RWPE1 (cell line): ENCODE data around the gene ACP7.
A peak's percentile ranks its signal among the peaks of the same experiment; 100 is the strongest.

ENCODE experiments used
- CTCF ChIA-PET: fragments of 350-600 bp; sonication (Branson Sonifier 250); formaldehyde crosslinking; extraction: SDS; loops from one replicate; lab custom pipeline; 2021; lab: Yijun Ruan, JAX
- POLR2A ChIA-PET: fragments of 400-600 bp; formaldehyde crosslinking; extraction: SDS; loops from one replicate; lab custom pipeline; 2020; ENCODE audit warnings: antibody characterized with exemption; ENCODE audit not compliant: low non-redundant PET; lab: Yijun Ruan, JAX
- DNase-seq: peaks from one replicate; pipeline ENCODE4 v3.0.0; 2012; ENCODE audit warnings: low spot score
- H3K27ac ChIP-seq: fragments of 450-650 bp; 2 replicates; pipeline ENCODE4 v1.5.1; 2017
- CTCF ChIP-seq: fragments of 450-650 bp; conservative IDR thresholded peaks from 2 replicates; pipeline ENCODE4 v1.5.1; 2017; ENCODE audit warnings: low read depth, mild to moderate bottlenecking

The ACP7 gene

DNA sequence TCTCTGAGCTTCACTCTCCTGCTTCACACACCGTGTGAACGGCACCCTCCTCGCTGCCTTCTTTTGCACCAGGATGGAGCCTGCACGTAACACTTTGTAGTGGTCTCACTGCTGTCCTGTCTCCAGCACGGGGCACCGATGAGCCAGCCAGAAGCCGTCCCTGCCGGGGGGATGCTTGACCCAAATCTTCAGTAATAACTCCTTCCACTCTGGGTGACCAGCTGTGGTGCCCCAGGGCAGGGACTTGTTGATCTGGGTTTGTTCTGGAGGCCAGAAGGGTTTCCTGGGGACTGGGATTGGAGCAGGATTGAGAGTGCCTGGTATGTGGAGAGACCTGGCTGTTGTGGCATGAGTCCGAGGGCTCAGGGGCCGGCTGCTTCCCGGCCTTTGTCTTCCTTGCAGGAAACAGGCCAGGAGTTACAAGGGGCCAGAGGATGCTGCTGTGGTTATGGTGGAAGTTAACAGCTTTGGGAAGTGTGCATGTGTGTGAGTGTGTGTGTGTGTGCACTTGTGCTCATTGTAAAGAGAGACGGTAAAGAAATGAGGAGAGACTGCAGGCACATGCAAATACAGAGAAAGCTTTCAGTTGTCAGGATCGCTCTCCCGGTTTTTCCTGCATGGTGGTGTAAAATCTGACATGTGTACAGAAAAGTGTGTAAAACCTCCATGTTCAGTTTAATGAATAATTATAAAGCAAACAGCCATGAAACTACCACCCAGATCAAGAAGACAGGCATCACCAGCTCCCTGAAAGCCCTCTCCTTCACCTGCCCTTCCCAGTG, 60.3 kb downstream of the ACP7 start:
- DNase-seq = no peak
- peak overlapping the region; percentile 34 for H3K27ac ChIP-seq
- no peak for TF ChIP-seq CTCF
- ChIA-PET POLR2A (no interaction called here), CTCF (no interaction called here)

GRCh38 chr19:39145180-39145953, 61.2 kb downstream of the ACP7 start:
- POLR2A ChIA-PET = no interaction called here
- H3K27ac ChIP-seq = no peak overlapping the region
- CTCF ChIA-PET = interaction anchor here (0.6 kb wide), 1 partner anchor 156 kb away, joined by 3 read pairs; no protein-coding TSS in a partner anchor
- no peak for DNase-seq
- TF ChIP-seq CTCF = no peak

DNA sequence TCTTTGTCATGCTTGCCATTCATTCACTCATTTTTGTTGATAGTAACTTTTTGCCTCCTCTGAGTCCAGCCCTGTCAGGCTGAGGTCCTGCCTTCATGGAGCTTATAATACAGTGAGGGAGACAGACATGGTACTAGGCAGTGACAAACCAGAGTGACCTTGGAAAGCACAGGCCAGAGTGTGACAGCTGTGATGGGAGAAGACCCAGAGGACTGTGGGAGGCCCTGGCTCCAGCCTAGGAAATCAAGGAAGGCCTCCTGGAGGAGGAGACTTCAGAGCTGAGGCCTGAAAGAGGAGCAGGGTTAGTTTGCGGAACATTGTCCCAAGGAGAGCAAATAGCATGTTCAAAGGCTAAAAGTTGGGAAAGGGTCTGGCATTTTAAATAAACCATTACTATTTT, 61.9 kb downstream of the ACP7 start:
- CTCF ChIA-PET = interaction anchor here (1.0 kb wide), 1 partner anchor 24 kb away, joined by 4 read pairs; no protein-coding TSS in a partner anchor
- no peak for TF ChIP-seq CTCF
- H3K27ac ChIP-seq = no peak overlapping the region
- no peak for DNase-seq
- POLR2A ChIA-PET = no interaction called here

DNA sequence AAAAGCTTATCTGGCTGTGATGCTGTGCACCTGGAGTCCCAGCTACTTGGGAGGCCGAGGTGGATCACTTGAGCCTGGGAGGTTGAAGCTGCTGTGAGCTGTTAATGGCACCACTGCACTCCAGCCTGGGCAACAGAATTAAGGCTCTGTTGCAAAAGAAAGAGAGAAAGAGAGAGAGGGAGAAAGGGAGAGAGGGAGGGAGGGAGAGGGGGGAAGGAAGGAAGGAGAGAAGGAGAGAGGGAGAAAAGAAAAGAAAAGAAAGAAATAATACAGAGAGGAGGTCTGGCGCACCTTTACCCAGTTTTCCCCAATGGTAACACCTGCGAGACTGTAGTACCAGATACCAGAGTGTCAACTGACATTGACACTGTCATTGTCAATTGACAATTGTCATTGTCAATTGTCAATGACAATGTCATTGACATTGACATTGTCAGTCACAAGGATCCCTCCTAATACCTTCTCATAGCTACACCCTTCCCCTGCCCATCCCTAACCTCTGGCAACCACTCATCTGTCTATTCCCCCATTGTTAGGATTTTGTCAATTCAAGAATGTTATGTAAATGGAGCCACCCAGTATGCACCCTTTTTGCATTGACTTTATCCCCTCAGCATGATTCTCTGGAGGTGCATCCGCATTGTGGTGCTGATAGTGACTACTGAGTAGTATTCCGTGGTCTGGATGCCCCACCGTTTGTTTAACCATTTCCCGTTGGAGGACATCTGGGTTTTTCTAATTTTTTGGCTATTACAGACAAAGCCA, 62.7 kb downstream of the ACP7 start:
- ChIA-PET CTCF (interaction anchor here (1.0 kb wide), 1 partner anchor 25 kb away, joined by 4 read pairs; no protein-coding TSS in a partner anchor), POLR2A (no interaction called here)
- no peak overlapping the region for H3K27ac ChIP-seq
- no peak for TF ChIP-seq CTCF
- no peak for DNase-seq

DNA sequence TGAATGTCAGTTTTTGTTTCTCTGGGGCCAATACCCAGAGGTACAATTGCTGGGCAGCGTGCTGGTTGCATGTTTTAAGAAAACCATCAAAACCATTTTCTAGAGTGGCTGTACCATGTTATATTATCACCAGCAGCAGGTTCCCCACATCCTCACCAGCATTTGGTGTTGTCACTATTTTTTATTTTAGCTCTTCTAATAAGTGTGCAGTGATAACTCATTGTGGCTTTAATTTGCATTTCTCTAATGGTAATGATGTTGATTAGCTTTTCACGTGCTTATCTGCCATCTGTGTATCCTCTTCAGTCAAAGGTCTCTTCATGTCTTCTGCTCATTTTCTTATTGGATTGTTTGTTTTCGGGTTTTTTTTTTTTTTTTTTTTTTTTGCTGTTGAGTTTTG, 63.3 kb downstream of the ACP7 start:
- DNase-seq = no peak
- CTCF ChIA-PET = no interaction called here
- no peak for TF ChIP-seq CTCF
- POLR2A ChIA-PET = no interaction called here
- no peak overlapping the region for H3K27ac ChIP-seq
